WERI-Rb-1 (cell line): Measurements from ENCODE around the gene SARNP.
"Not testable (repeated sequence)": the region's sequence is repeated elsewhere in the genome, so short reads cannot be mapped to it uniquely, and the experiment has no call there.

Source experiments
- DNase-seq: peaks from one replicate; pipeline ENCODE4 v3.0.0-alpha.2; 2020
- H3K27ac ChIP-seq: fragments of 250-450 bp; sonication (Bioruptor Pico); 2 replicates; pipeline ENCODE4 v1.5.1; 2020; ENCODE audit warnings: mild to moderate bottlenecking, moderate library complexity
- H3K27me3 ChIP-seq: fragments of 250-450 bp; sonication (Bioruptor Pico); 2 replicates; pipeline ENCODE4 v1.5.1; 2021; ENCODE audit warnings: mild to moderate bottlenecking, low read depth, moderate library complexity; ENCODE audit not compliant: insufficient read depth, severe bottlenecking
- H3K36me3 ChIP-seq: fragments of 250-450 bp; sonication (Bioruptor Pico); 2 replicates; pipeline ENCODE4 v1.5.1; 2020; ENCODE audit warnings: mild to moderate bottlenecking, moderate library complexity
- H3K4me3 ChIP-seq: 2 replicates; pipeline ENCODE4 v1.5.1; 2011; ENCODE audit warnings: low read depth, mild to moderate bottlenecking, control low read depth, low read length
- H3K9me3 ChIP-seq: fragments of 250-450 bp; sonication (Bioruptor Pico); 2 replicates; pipeline ENCODE4 v1.5.1; 2021; ENCODE audit warnings: mild to moderate bottlenecking, moderate library complexity; ENCODE audit not compliant: severe bottlenecking
- CTCF ChIP-seq: IDR thresholded peaks from 2 replicates; pipeline ENCODE4 v1.5.1; 2011; ENCODE audit warnings: low read depth, mild to moderate bottlenecking, control low read depth, inconsistent platforms, low read length

SARNP gene

GRCh38 chr12:55762646-55763045, 54.9 kb downstream of the SARNP start:
- no peak for DNase-seq

GRCh38 chr12:55760663-55761062, 56.9 kb downstream of the SARNP start:
- Histone ChIP-seq H3K4me3 (no peak overlapping the region), H3K36me3 (peaks cover 65% of the 10 kb centered on the region), H3K27ac (no peak overlapping the region), H3K9me3 (peaks cover 2% of the 10 kb centered on the region), H3K27me3 (no peaks in the 10 kb centered on the region)
- no peak for DNase-seq
- TF ChIP-seq CTCF = no peak

More at GRCh38 chr12:55762646-55763045, 54.9 kb downstream of the SARNP start:
- Histone ChIP-seq H3K36me3 (peaks cover 58% of the 10 kb centered on the region), H3K9me3 (peaks cover 2% of the 10 kb centered on the region), H3K27me3 (no peaks in the 10 kb centered on the region), H3K27ac (no peak overlapping the region), H3K4me3 (no peak overlapping the region)
- no peak for TF ChIP-seq CTCF

GRCh38 chr12:55758575-55758974, 58.9 kb downstream of the SARNP start:
- not testable (repeated sequence) for DNase-seq, H3K9me3 ChIP-seq, H3K4me3 ChIP-seq, H3K27ac ChIP-seq, H3K27me3 ChIP-seq
- H3K36me3 ChIP-seq = peaks cover 84% of the 10 kb centered on the region

- Histone ChIP-seq H3K27me3 (no peaks in the 10 kb centered on the region), H3K27ac (peak overlapping the region; percentile 71), H3K36me3 (peaks cover 89% of the 10 kb centered on the region), H3K4me3 (no peak overlapping the region), H3K9me3 (peaks cover 2% of the 10 kb centered on the region)
- DNase-seq = peak; percentile 15
- TF ChIP-seq CTCF = no peak
Measured at GRCh38 chr12:55757701-55758100, 59.8 kb downstream of the SARNP start.

- no peaks in the 10 kb centered on the region for H3K27me3 ChIP-seq
- no peak overlapping the region for H3K4me3 ChIP-seq
- TF ChIP-seq CTCF = no peak
- DNase-seq = no peak
- H3K9me3 ChIP-seq = peaks cover 2% of the 10 kb centered on the region
- H3K36me3 ChIP-seq = peaks cover 92% of the 10 kb centered on the region
- no peak overlapping the region for H3K27ac ChIP-seq
Measured at GRCh38 chr12:55755246-55755645, 62.3 kb downstream of the SARNP start.

- no peak for TF ChIP-seq CTCF
- no peak overlapping the region for H3K4me3 ChIP-seq
- H3K9me3 ChIP-seq = no peaks in the 10 kb centered on the region
- no peak overlapping the region for H3K27ac ChIP-seq
- peaks cover 63% of the 10 kb centered on the region for H3K36me3 ChIP-seq
- no peaks in the 10 kb centered on the region for H3K27me3 ChIP-seq
- DNase-seq = no peak
Measured at GRCh38 chr12:55748230-55748993, 69.1 kb downstream of the SARNP start.
